Activated CD8-positive, alpha-beta T cell treated with anti-CD3 and anti-CD28 coated beads, Interleukin-2, amount 10 ng/mL, durations not matched to agents 7 days and 5 days (primary cell): ENCODE measurements around the gene GLMP. TPM values are rescaled to one million over a fixed set of nuclear protein-coding genes. Genes with fewer than 3 reads are reported as not detected.

Experiments
- ATAC-seq: fragments of 150-1000 bp; cut with Tn5 transposase; one replicate; pipeline ENCODE4 v1.10.0; 2021; ENCODE audit warnings: moderate library complexity
- CTCF ChIA-PET: fragments of 350-600 bp; sonication (Branson Sonifier 250); formaldehyde crosslinking; loops from one replicate; lab custom pipeline; 2021; ENCODE audit warnings: antibody characterized with exemption; lab: Charles Lee
- POLR2A ChIA-PET: fragments of 350-600 bp; sonication (Branson Sonifier 250); formaldehyde crosslinking; loops from one replicate; lab custom pipeline; 2021; ENCODE audit warnings: antibody characterized with exemption; lab: Charles Lee
- DNase-seq: peaks from one replicate; pipeline ENCODE4 v3.0.0-alpha.2; 2020
- H3K27ac Mint-ChIP-seq: one replicate; pipeline ENCODE4 v1.8.0; 2021; ENCODE audit warnings: mild to moderate bottlenecking, mixed read lengths
- H3K27me3 Mint-ChIP-seq: one replicate; pipeline ENCODE4 v1.8.0; 2021; ENCODE audit warnings: low read depth, mixed read lengths
- H3K36me3 Mint-ChIP-seq: one replicate; pipeline ENCODE4 v1.8.0; 2021; ENCODE audit warnings: low read depth, mixed read lengths
- H3K4me1 Mint-ChIP-seq: one replicate; pipeline ENCODE4 v1.8.0; 2021; ENCODE audit warnings: low read depth, mixed read lengths
- H3K4me3 Mint-ChIP-seq: one replicate; pipeline ENCODE4 v1.8.0; 2021; ENCODE audit warnings: mild to moderate bottlenecking, mixed read lengths
- H3K9me3 Mint-ChIP-seq: one replicate; pipeline ENCODE4 v1.8.0; 2022; ENCODE audit warnings: mixed read lengths; ENCODE audit not compliant: insufficient read depth
- total RNA-seq, 2 experiments: library from RNA; stranded (reverse); gene quantifications; one replicate each; pipeline ENCODE4 v1.2.3, GENCODE V29; 2021

Gene GLMP
- total RNA-seq, 2 experiments from 2014 or later = 27.7 to 29.8 TPM

DNA sequence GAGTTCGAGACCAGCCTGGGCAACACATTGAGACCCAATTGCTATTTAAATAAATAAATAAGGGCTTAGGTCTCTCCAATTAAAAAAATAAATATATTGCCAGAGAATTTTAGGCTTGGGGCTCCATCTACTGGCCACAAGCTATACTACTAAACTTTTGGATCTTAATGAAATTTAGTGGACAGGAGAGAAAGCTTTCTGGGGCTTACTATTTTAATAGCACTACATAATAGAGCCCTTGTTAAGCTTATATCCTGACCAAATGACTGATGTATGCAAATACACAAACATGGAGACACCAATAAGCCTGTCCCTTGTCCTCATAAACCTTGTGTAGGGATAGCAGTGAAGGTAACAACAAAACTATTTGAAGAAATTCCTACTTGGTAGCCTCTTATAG is 24.2 kb upstream of the GLMP start:
- CTCF ChIA-PET = interaction anchor here (0.6 to 3.2 kb wide), 30 partner anchors 10 to 407 kb away, joined by 3 to 24 read pairs (median 4); partner anchors contain the start of genes CCT3, PMF1, SMG5 and TSACC
- H3K27me3 Mint-ChIP-seq = no peaks in the 10 kb centered on the region
- no peaks in the 10 kb centered on the region for H3K9me3 Mint-ChIP-seq
- no peak for ATAC-seq
- DNase-seq = peak; percentile 45
- H3K4me1 Mint-ChIP-seq = no peaks in the 10 kb centered on the region
- POLR2A ChIA-PET = no interaction called here
- no peak overlapping the region for H3K4me3 Mint-ChIP-seq
- H3K27ac Mint-ChIP-seq = no peak overlapping the region
- peaks cover 57% of the 10 kb centered on the region for H3K36me3 Mint-ChIP-seq

DNA sequence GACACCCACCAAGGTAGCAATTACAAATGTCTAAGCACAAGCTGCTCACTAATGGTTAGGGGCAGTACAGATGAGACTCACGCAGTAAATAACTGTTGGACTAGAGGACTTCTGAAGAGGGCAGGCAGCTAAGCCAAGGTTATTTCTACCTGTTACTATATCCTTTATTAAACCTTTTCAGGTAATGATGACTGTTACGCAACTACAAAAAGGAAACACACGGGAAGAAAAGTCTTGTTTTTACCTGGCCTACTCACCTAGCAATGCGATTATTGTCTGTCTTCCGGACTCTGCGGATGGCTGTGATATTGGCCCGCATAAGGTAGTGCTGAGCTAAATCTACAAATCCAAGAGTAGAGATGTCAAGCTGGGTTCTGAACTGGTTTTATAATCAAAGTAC is 21.4 kb upstream of the GLMP start:
- DNase-seq (no peak), ATAC-seq (no peak)
- Mint-ChIP-seq H3K36me3 (peaks cover 66% of the 10 kb centered on the region), H3K9me3 (no peaks in the 10 kb centered on the region), H3K4me3 (no peak overlapping the region), H3K27me3 (no peaks in the 10 kb centered on the region), H3K27ac (no peak overlapping the region), H3K4me1 (no peaks in the 10 kb centered on the region)
- POLR2A ChIA-PET = no interaction called here
- CTCF ChIA-PET = interaction anchor here (1.3 to 3.2 kb wide), 4 partner anchors 69 to 220 kb away, joined by 3 to 24 read pairs (median 4); no protein-coding TSS in a partner anchor

DNA sequence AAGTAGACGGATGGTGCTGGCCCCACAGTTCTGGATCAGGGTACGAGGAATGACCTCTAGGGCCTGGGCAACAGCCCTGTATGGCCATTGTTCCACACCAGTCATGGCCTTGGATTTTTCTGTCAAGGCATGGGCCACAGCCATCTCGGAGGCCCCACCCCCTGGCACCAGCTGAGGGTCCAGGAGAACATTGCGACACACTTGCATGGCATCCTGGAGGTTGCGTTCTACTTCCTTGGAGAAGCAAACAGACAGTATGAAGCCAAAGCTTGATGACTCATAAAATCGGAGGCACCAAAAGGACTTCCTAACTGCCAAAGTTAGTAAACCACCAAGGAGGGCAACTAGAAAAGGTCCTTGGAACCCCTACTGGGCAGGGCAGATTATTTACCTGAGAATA is 15.5 kb upstream of the GLMP start:
- no peak for ATAC-seq
- POLR2A ChIA-PET = no interaction called here
- no peak overlapping the region for H3K27ac Mint-ChIP-seq
- CTCF ChIA-PET = no interaction called here
- no peak overlapping the region for H3K4me3 Mint-ChIP-seq
- no peak for DNase-seq
- peaks cover 58% of the 10 kb centered on the region for H3K36me3 Mint-ChIP-seq
- no peaks in the 10 kb centered on the region for H3K4me1 Mint-ChIP-seq
- H3K9me3 Mint-ChIP-seq = no peaks in the 10 kb centered on the region
- no peaks in the 10 kb centered on the region for H3K27me3 Mint-ChIP-seq

DNA sequence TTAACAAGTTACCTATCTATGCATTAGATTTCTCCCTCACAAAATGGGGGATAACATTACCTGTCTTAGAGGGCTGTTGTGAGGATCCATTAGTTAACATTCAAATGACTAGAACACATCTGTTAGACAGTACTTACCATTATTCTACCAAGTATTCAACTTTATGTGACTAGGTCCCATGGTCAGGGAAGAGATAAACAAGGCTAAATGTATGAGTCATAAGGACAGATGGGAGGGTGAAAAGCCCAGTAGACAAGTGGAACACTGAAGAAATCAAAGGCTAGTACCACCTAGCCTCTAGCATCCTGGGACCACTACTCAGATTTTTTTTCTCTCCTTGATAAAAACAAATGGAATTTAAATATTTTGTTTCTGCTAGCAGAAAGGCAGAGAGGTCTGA is 12.6 kb upstream of the GLMP start:
- ATAC-seq = no peak
- ChIA-PET CTCF (interaction anchor here (0.8 to 1.8 kb wide), 2 partner anchors 10 to 11 kb away, joined by 3 to 10 read pairs; no protein-coding TSS in a partner anchor), POLR2A (interaction anchor here (0.9 kb wide), 1 partner anchor 25 kb away, joined by 4 read pairs; the partner anchor contains the start of gene SMG5)
- DNase-seq = no peak
- H3K27me3 Mint-ChIP-seq = no peaks in the 10 kb centered on the region
- H3K9me3 Mint-ChIP-seq = no peaks in the 10 kb centered on the region
- no peaks in the 10 kb centered on the region for H3K4me1 Mint-ChIP-seq
- H3K27ac Mint-ChIP-seq = no peak overlapping the region
- H3K4me3 Mint-ChIP-seq = no peak overlapping the region
- H3K36me3 Mint-ChIP-seq = peaks cover 51% of the 10 kb centered on the region

DNA sequence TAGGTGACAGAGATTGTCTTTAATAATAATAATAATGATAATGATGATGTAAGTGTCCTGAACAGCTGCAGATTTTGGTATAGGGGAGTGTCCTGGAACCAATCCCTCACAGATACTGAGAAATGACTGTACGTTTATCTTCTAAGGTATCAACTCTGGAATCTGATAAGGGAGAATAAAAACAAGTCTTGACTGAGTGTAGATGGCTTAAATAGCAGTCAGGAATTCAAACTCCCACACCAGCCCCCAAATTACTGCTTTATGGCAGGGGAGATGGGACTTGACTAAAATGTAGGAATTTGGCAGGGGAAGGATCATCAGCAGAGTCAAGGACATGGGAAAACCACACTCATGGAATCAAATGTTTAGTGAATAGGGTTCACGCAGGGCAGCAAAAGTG is 9.7 kb upstream of the GLMP start:
- no peak for ATAC-seq
- no peak overlapping the region for H3K27ac Mint-ChIP-seq

DNA sequence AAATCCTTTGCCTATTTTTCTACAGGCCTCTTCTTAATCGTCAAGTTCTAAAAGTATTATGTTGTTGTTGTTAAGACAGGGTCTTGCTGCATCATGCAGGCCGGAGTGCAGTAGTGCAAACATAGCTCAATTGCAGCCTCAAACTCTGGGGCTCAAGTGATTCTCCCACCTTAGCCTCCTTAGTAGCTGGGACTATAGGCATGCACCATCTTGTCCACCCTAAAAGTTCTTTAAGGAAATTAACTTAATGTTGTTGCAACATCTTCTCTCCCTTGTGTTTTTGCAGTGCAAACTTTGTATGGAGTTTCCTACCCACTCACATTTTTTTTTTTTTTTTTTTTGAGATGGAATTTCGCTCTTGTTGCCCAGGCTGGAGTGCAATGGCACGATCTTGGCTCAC is 7.8 kb upstream of the GLMP start:
- ChIA-PET POLR2A (interaction anchor here (2.0 kb wide), 1 partner anchor 21 kb away, joined by 4 read pairs; the partner anchor contains the start of gene SMG5), CTCF (interaction anchor here (0.7 to 1.9 kb wide), 3 partner anchors 15 to 237 kb away, joined by 3 to 13 read pairs (median 3); partner anchors contain the start of gene SMG5)
- no peak overlapping the region for H3K27ac Mint-ChIP-seq
- DNase-seq (no peak), ATAC-seq (no peak)
- H3K9me3 Mint-ChIP-seq = no peaks in the 10 kb centered on the region
- no peaks in the 10 kb centered on the region for H3K4me1 Mint-ChIP-seq
- H3K36me3 Mint-ChIP-seq = peaks cover 22% of the 10 kb centered on the region
- no peaks in the 10 kb centered on the region for H3K27me3 Mint-ChIP-seq
- no peak overlapping the region for H3K4me3 Mint-ChIP-seq

More for the DNA sequence above, 9.7 kb upstream of the GLMP start:
- Mint-ChIP-seq H3K36me3 (peaks cover 33% of the 10 kb centered on the region), H3K4me1 (no peaks in the 10 kb centered on the region), H3K27me3 (no peaks in the 10 kb centered on the region), H3K9me3 (no peaks in the 10 kb centered on the region), H3K4me3 (no peak overlapping the region)
- DNase-seq = no peak
- ChIA-PET POLR2A (no interaction called here), CTCF (no interaction called here)

DNA sequence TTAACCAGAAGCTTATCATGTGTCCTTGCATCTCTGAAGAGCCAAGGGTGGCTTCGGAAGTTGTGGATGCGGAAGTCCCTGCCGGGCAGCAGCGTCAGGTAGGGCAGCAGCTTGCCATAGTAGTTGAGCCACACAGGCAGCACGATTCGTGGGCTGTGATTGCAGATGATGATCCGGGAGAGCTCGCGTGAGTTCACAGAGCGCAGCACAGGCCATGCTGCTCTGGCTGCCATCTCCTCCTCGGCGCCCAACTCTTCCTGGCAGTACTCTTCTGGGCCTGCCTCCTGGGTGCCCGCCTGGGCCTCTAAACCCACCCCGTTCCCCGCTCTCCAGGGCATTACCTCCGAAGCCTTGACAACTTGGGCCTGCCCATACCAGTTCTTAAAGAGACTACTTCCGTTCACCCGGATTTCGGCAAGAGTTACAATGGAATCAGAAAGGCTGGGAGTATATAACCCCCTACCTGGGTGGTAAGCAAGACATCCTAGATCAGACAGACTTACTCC is 3.4 kb upstream of the GLMP start, which contains the start of gene VHLL:
Gene VHLL (minus strand): TSS at position 456 of the 506 bp plus-strand sequence. CDS start 118 bp downstream, at position 338.
- ChIA-PET CTCF (no interaction called here), POLR2A (no interaction called here)
- H3K9me3 Mint-ChIP-seq = no peaks in the 10 kb centered on the region
- H3K27me3 Mint-ChIP-seq = no peaks in the 10 kb centered on the region
- H3K27ac Mint-ChIP-seq = no peak within 1 kb of the TSS
- no peak for DNase-seq
- peaks cover 19% of the 10 kb centered on the region for H3K4me1 Mint-ChIP-seq
- no peak for ATAC-seq
- peaks cover 6% of the 10 kb centered on the region for H3K36me3 Mint-ChIP-seq
- no peak within 1 kb of the TSS for H3K4me3 Mint-ChIP-seq

DNA sequence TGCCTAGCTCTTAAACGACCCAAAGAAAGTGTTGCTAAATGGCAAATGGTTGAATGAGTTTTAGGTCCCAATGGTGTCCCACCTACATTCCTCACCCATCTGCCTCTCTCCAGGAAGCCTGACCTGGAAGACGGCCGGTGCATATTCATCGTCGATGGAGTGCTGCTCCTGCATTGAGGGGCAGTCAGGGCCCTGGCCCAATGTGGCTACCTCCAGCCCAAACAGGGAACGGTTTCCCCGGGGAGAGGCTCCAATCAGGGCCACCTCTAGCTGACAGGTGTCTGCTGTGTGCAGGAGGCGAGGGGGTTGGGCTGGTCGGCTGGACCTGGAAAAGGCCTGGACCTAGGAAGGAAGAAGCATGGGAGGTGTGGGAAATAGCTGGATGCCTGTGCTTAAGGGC is 1.6 kb downstream of the GLMP start:
- Mint-ChIP-seq H3K27ac (no peak overlapping the region), H3K4me1 (peaks cover 19% of the 10 kb centered on the region), H3K27me3 (no peaks in the 10 kb centered on the region), H3K4me3 (no peak overlapping the region), H3K36me3 (peaks cover 8% of the 10 kb centered on the region), H3K9me3 (no peaks in the 10 kb centered on the region)
- ATAC-seq = no peak
- DNase-seq = no peak
- CTCF ChIA-PET = interaction anchor here (1.1 kb wide), 1 partner anchor 11 kb away, joined by 4 read pairs; the partner anchor contains the start of gene SMG5
- POLR2A ChIA-PET = interaction anchor here (3.3 kb wide), 1 partner anchor 11 kb away, joined by 25 read pairs; the partner anchor contains the start of genes SMG5 and TMEM79

DNA sequence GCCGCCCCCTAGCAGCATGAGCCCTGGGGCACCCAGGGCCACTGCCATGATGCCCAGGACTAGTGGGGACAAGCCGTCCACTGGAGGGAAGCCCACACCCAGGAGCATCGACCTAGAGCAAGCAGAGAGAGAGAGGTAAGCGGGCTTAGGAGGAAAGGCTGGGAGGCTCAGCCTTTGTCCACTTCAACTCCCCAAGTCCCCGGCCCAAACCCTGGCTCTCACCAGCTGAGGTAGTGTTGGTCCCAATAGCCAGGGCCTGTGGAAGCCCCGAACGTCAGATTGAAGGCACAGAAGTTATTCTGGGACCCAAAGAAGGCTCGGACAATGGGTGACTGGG is 2.4 kb downstream of the GLMP start:
- peaks cover 12% of the 10 kb centered on the region for H3K36me3 Mint-ChIP-seq
- H3K4me3 Mint-ChIP-seq = no peak overlapping the region
- no peaks in the 10 kb centered on the region for H3K27me3 Mint-ChIP-seq
- ChIA-PET CTCF (no interaction called here), POLR2A (interaction anchor here (3.3 kb wide), 1 partner anchor 11 kb away, joined by 25 read pairs; the partner anchor contains the start of genes SMG5 and TMEM79)
- ATAC-seq (no peak), DNase-seq (no peak)
- peaks cover 19% of the 10 kb centered on the region for H3K4me1 Mint-ChIP-seq
- no peak overlapping the region for H3K27ac Mint-ChIP-seq
- no peaks in the 10 kb centered on the region for H3K9me3 Mint-ChIP-seq

DNA sequence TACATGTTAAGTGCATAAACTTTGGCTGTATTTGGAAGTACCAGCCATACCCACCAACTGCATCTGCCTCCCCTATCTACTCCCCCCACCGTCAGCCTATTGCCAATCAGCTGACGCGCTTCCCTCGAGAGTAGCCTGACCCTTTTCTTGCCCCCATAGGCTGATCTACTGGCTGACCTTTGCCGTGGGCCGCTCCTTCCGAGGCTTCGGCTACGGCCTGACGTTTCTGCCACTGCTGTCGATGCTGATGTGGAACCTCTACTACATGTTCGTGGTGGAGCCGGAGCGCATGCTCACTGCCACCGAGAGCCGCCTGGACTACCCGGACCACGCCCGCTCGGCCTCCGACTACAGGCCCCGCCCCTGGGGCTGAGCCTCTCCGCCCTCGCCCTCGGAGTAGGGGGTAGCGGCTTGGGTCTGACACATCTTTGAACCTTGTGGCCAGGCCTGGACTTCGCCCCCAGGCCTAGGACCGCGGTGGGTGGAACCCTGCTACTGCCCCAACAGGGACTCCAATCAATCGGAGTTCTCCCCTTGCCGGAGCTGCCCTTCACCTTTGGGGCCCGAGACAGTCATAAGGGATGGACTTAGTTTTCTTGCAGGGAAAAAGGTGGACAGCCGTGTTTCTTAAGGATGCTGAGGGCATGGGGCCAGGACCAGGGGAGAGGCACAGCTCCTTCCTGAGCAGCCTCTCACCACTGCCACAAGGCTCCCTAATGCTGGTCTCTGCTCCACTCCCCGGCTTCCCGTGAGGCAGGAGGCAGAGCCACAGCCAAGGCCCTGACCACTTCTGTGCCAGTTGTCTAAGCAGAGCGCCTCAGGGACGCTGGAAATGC is 4.0 kb downstream of the GLMP start:
- H3K4me3 Mint-ChIP-seq = no peak overlapping the region
- DNase-seq (no peak), ATAC-seq (no peak)
- H3K27ac Mint-ChIP-seq = peak overlapping the region; percentile 19
- H3K27me3 Mint-ChIP-seq = no peaks in the 10 kb centered on the region
- H3K4me1 Mint-ChIP-seq = peaks cover 19% of the 10 kb centered on the region
- ChIA-PET CTCF (no interaction called here), POLR2A (no interaction called here)
- no peaks in the 10 kb centered on the region for H3K9me3 Mint-ChIP-seq
- H3K36me3 Mint-ChIP-seq = peaks cover 13% of the 10 kb centered on the region

DNA sequence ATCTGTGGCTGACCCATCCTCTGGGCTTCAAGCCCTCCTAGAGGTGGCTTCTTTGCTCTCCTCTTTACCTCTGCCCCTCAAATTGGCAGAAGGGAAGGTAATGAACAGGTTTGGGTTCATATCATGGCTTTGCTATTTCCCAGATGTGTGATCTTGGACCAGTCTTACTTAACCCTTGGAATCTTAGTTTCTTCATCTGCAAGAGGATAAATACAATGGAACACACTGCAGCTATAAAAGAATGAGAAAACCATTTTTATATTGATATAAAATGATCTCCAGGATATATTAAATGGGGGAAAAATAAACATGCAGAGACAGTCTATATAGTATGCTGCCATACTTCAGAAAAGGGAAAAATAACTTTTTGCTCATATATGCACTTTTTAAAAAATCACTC is 5.6 kb downstream of the GLMP start:
- Mint-ChIP-seq H3K9me3 (no peaks in the 10 kb centered on the region), H3K4me1 (peaks cover 10% of the 10 kb centered on the region)

DNA sequence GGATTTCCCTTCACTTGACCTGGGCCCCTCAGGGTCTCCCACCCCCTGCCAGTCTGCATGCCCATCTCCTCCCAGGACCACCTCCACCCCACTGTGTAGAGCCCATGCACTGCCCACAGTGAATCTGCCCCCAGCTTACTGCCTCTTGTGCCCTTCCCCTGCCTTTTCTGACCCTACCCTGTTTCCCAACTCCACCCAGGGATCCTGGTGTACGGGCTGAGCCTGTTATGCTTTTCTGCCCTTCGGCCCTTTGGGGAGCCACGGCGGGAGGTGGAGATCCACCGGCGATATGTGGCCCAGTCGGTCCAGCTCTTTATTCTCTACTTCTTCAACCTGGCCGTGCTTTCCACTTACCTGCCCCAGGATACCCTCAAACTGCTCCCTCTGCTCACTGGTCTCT is 9.4 kb downstream of the GLMP start:
- CTCF ChIA-PET = interaction anchor here (1.6 kb wide), 1 partner anchor 140 kb away, joined by 3 read pairs; no protein-coding TSS in a partner anchor
- H3K4me3 Mint-ChIP-seq = no peak overlapping the region
- DNase-seq = no peak
- no peaks in the 10 kb centered on the region for H3K27me3 Mint-ChIP-seq
- no peaks in the 10 kb centered on the region for H3K9me3 Mint-ChIP-seq
- POLR2A ChIA-PET = no interaction called here
- peaks cover 25% of the 10 kb centered on the region for H3K4me1 Mint-ChIP-seq
- ATAC-seq = no peak
- no peak overlapping the region for H3K27ac Mint-ChIP-seq
- H3K36me3 Mint-ChIP-seq = peaks cover 18% of the 10 kb centered on the region

More for the DNA sequence above, 5.6 kb downstream of the GLMP start:
- H3K27me3 Mint-ChIP-seq = no peaks in the 10 kb centered on the region
- H3K27ac Mint-ChIP-seq = no peak overlapping the region
- no peak overlapping the region for H3K4me3 Mint-ChIP-seq
- CTCF ChIA-PET = no interaction called here
- ATAC-seq (no peak), DNase-seq (no peak)
- POLR2A ChIA-PET = no interaction called here
- peaks cover 17% of the 10 kb centered on the region for H3K36me3 Mint-ChIP-seq
